Body of pancreas (tissue), 4 donors: Measurements from ENCODE around the gene CHAF1A. TPM values are rescaled to one million over a fixed set of nuclear protein-coding genes. Genes with fewer than 3 reads are reported as not detected.

Source experiments
- ATAC-seq: fragments of 150-250 bp; one replicate; pipeline ENCODE4 v1.9.1; 2016
- DNase-seq, 4 donors: peaks; one replicate each; pipeline ENCODE4 v3.0.0-alpha.2; 2019
- H3K27ac ChIP-seq, 4 donors: fragments of 200-600 bp; sonication (generic); 1 replicate in 3 of 4; 2 replicates in 1 of 4; pipeline versions ENCODE4 v1.5.1 to v1.6.1; 2016 to 2019; ENCODE audit warnings: mild to moderate bottlenecking in 1 of 4, mixed read lengths in 1 of 4, moderate library complexity in 1 of 4
- H3K27me3 ChIP-seq, 2 donors: fragments of 200-600 bp; sonication (generic); one replicate each; pipeline ENCODE4 v1.6.0; 2016; ENCODE audit warnings: mild to moderate bottlenecking in 1 of 2
- H3K36me3 ChIP-seq, 2 donors: fragments of 200-600 bp; sonication (generic); replicated peaks in 1 of 2; 2 replicates each; pipeline ENCODE4 v1.5.1; 2016; ENCODE audit warnings: low read depth in 2 of 2; ENCODE audit not compliant: insufficient read depth in 1 of 2
- H3K4me1 ChIP-seq: fragments of 200-600 bp; sonication (generic); one replicate; pipeline ENCODE4 v1.6.0; 2016
- H3K4me3 ChIP-seq, 2 donors: fragments of 200-600 bp; sonication (generic); 1 replicate in 1 of 2; 2 replicates in 1 of 2; pipeline ENCODE4 v1.5.1; 2016 to 2019
- H3K9me3 ChIP-seq, 3 donors: fragments of 200-600 bp; sonication (generic); 1 replicate in 2 of 3; 2 replicates in 1 of 3; pipeline ENCODE4 v1.5.1; 2016
- POLR2A ChIP-seq, 3 donors: fragments of 450-650 bp; IDR thresholded peaks; one replicate each; pipeline ENCODE4 v1.6.1; 2016; ENCODE audit warnings: antibody characterized with exemption in 3 of 3, mild to moderate bottlenecking in 2 of 3
- WGBS, 2 donors: methylation state at CpG; one replicate each; pipeline ENCODE4 v1.1.5; 2017; 5-methylcytosine and 5-hydroxymethylcytosine counted together
- intact Hi-C: fragments of 100-400 bp; cut with DNase I; formaldehyde crosslinking; loops from one replicate; pipeline ENCODE4 v1.15.1; 2023
- total RNA-seq, 2 donors: library from RNA; depleted of rRNA; stranded (reverse); fragments of >200 nt; gene quantifications; one replicate each; pipeline ENCODE4 v1.1.0, GENCODE V29; 2016
- TF ChIP-seq, protein P1 (sequence below), 7 experiments: fragments of 450-650 bp in 4 of 7; fragments of 200-600 bp in 3 of 7; sonication (generic) in 3 of 7; IDR thresholded peaks; one replicate each; pipeline ENCODE4 v1.5.1; 2016 to 2019; ENCODE audit warnings: antibody characterized with exemption in 7 of 7

Gene CHAF1A
- total RNA-seq, 2 donors from 2014 or later: 3.4 to 6.3 TPM

DNA sequence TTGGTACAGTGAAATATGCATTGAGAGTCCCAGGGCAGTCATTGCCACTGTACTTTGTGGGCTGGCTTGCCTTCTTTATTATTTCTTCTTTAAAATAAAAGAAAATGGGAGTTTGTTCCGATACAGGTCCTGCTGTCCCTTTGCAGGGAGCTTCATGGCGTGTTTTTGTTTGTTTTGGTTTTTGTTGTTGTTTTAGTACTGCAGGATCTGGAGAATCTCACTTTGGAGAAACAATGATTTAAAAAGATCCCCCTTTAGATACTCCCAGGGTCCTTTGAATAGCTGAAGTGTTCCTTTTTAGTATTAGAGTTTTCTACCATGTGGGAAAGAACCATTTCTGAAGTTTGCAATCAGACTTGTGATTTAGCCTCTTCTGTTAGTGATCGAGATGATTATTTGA, 11.1 kb downstream of the CHAF1A start:
- TF ChIP-seq, protein P1, sequence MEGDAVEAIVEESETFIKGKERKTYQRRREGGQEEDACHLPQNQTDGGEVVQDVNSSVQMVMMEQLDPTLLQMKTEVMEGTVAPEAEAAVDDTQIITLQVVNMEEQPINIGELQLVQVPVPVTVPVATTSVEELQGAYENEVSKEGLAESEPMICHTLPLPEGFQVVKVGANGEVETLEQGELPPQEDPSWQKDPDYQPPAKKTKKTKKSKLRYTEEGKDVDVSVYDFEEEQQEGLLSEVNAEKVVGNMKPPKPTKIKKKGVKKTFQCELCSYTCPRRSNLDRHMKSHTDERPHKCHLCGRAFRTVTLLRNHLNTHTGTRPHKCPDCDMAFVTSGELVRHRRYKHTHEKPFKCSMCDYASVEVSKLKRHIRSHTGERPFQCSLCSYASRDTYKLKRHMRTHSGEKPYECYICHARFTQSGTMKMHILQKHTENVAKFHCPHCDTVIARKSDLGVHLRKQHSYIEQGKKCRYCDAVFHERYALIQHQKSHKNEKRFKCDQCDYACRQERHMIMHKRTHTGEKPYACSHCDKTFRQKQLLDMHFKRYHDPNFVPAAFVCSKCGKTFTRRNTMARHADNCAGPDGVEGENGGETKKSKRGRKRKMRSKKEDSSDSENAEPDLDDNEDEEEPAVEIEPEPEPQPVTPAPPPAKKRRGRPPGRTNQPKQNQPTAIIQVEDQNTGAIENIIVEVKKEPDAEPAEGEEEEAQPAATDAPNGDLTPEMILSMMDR (IDR thresholded peaks at IDR 0.05): no peak
- no peak for TF ChIP-seq POLR2A (IDR thresholded peaks at IDR 0.05)
- ATAC-seq: no peak
- 92 to 100% methylated on average over 3 of the region's 3 CpGs for WGBS, 2 donors
- Histone ChIP-seq H3K36me3 (no peaks in the 10 kb centered on the region), H3K4me1 (peaks cover 12% of the 10 kb centered on the region), H3K9me3 (no peaks in the 10 kb centered on the region), H3K27ac (no peak overlapping the region), H3K27me3 (no peaks in the 10 kb centered on the region), H3K4me3 (no peak overlapping the region)
- no peak for DNase-seq
- intact Hi-C loops: no loop called here

DNA sequence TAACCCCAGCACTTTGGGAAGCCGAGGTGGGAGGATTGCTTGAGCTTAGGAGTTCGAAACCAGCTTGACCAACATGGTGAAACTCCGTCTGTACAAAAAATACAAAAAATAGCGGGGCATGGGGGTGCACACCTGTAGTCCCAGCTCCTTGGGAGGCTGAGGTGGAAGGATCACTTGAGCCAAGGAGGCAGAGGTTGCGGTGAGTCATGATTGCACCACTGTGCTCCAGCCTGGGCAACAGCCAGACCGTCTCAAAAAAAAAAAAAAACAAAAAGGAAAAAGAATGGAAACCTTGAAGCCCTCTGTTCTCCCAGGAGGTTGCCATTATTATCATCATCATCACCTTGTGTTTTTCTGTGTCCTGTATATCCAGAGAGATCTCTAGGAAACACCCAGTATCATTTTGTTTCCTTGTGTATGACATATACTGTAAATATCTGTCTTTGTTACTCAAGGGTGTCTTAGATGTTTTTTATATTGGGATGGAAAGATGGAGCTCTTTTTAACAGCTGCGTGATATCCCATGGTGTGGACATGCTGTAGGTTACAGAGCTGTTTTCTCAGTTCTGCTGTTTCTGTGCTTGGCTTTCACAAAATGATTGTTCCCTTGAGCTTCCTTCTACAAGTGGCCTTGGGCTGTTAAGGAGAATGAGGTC, 11.8 kb downstream of the CHAF1A start:
- H3K27me3 ChIP-seq: no peaks in the 10 kb centered on the region
- peaks cover 12% of the 10 kb centered on the region for H3K4me1 ChIP-seq
- intact Hi-C loops: no loop called here
- WGBS, 2 donors: 84% methylated on average over 7 of the region's 7 CpGs
- H3K36me3 ChIP-seq: no peaks in the 10 kb centered on the region
- H3K27ac ChIP-seq: no peak overlapping the region
- peak; percentile 30 for ATAC-seq
- TF ChIP-seq, protein P1 (IDR thresholded peaks at IDR 0.05): no peak
- no peak for TF ChIP-seq POLR2A (IDR thresholded peaks at IDR 0.05)
- H3K4me3 ChIP-seq: no peak overlapping the region
- no peaks in the 10 kb centered on the region for H3K9me3 ChIP-seq
- no peak for DNase-seq

DNA sequence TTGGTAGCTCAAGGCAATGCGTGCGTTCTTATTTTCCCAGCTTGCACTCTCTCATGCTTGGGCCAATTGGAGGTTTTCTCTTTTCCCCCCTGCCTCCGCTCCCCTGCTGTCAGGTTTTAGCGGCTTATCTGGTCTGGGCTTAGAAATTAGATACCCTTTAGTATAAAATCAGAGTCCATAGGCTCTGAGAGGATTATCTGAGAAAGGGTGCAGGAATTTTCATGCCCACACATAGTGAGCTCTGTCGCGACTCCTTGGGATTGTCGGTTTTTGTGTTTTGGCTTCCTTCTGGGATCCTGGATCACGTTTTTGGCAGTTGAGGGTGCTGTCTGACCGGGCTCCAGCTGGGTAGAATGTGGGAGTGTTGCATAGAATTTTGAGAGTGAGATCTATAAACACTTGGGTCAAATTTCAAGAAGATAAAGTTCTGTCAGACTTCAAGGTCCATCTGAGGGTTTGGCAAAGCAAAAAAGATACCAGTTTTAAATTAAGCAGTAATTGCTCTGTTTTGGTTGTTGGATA, 12.4 kb downstream of the CHAF1A start:
- DNase-seq (no peak), ATAC-seq (peak; percentile 27)
- Histone ChIP-seq H3K27ac (no peak overlapping the region), H3K36me3 (no peaks in the 10 kb centered on the region), H3K27me3 (no peaks in the 10 kb centered on the region), H3K4me3 (no peak overlapping the region), H3K9me3 (no peaks in the 10 kb centered on the region), H3K4me1 (peaks cover 12% of the 10 kb centered on the region)
- TF ChIP-seq, protein P1 (IDR thresholded peaks at IDR 0.05): no peak
- intact Hi-C loops: no loop called here
- 30 to 45% methylated on average over 9 of the region's 9 CpGs for WGBS, 2 donors

DNA sequence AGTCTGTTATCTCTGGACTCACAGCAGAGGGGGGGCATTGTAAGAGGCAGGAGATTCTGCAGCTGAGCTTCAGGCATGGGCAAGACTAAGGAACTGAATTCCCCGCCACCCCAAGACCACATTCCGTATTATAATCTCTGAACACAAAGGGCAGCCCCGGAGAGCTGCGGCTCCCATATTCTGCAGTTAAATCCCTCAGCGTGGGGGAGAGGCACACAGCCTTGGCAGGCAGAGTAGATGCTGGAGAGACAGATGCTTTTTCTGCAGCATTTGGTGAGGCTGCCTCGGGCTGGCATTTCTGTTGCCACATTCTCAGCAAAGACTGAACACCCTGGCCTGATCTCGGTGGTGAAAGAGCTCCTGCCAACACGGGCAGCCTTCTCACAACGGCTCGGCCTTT, 12.9 kb downstream of the CHAF1A start:
- ATAC-seq: no peak
- intact Hi-C loops: no loop called here
- no peaks in the 10 kb centered on the region for H3K36me3 ChIP-seq
- no peak overlapping the region for H3K27ac ChIP-seq
- TF ChIP-seq, protein P1 (IDR thresholded peaks at IDR 0.05): no peak
- no peak for TF ChIP-seq POLR2A (IDR thresholded peaks at IDR 0.05)
- whole genome bisulfite sequencing, 2 donors: 63 to 88% methylated on average over 9 of the region's 10 CpGs
- no peak overlapping the region for H3K4me3 ChIP-seq
- DNase-seq: no peak
- peaks cover 12% of the 10 kb centered on the region for H3K4me1 ChIP-seq
- no peaks in the 10 kb centered on the region for H3K27me3 ChIP-seq
- H3K9me3 ChIP-seq: no peaks in the 10 kb centered on the region

DNA sequence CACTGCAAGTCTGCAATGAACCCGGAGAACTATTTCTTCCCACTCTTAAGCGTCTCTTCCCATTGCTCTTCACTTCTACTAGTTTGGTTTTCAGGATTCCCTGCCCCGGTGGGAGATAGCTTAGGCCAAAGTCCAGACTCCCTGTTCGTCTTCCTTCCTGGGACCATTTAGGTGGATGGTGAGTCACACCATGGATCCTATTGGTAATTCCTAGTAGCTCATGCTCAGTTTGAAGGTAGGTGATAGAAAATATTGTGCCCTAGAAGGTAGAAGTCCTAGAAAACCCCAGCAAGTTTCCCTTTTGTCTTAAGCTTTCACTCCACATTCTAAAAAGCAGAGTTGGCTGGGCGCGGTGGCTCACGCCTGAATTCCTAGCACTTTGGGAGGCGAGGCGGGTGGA, 13.8 kb downstream of the CHAF1A start:
- H3K4me3 ChIP-seq: no peak overlapping the region
- no peaks in the 10 kb centered on the region for H3K36me3 ChIP-seq
- 89 to 93% methylated on average over 9 of the region's 9 CpGs for WGBS, 2 donors
- H3K4me1 ChIP-seq: peaks cover 12% of the 10 kb centered on the region
- ATAC-seq (no peak), DNase-seq (no peak)
- no peak overlapping the region for H3K27ac ChIP-seq
- TF ChIP-seq, protein P1 (IDR thresholded peaks at IDR 0.05): no peak
- TF ChIP-seq POLR2A (IDR thresholded peaks at IDR 0.05): no peak
- H3K9me3 ChIP-seq: no peaks in the 10 kb centered on the region
- no peaks in the 10 kb centered on the region for H3K27me3 ChIP-seq
- intact Hi-C loops: no loop called here
